ENCODE measurements around the gene SLC24A3.

SLC24A3 gene

GRCh38 chr20:19212469-19212815, at the start of gene SLC24A3:
Gene SLC24A3 (plus strand): TSS chr20:19212642.
- no peaks in the 10 kb centered on the region for H3K36me3 ChIP-seq (ENCODE audit: control insufficient read depth, insufficient read depth, low read length)
- no peaks in the 10 kb centered on the region for H3K27me3 ChIP-seq (ENCODE audit: control insufficient read depth, insufficient read depth, low read length)
- peaks cover 11% of the 10 kb centered on the region for H3K4me1 ChIP-seq (ENCODE audit: control insufficient read depth, insufficient read depth, low read length)
- peak within 1 kb of the TSS; percentile 67 for H3K4me3 ChIP-seq (ENCODE audit: low read length)
- H3K27ac ChIP-seq (ENCODE audit: low read depth, low read length) = peak within 1 kb of the TSS; percentile 68
- no peak within 1 kb of the TSS for H3K9ac ChIP-seq (ENCODE audit: low read length)

GRCh38 chr20:19170148-19170547, 42.3 kb upstream of the SLC24A3 start:
- Histone ChIP-seq H3K4me3 (ENCODE audit: low read length) (no peak overlapping the region), H3K36me3 (ENCODE audit: control insufficient read depth, insufficient read depth, low read length) (no peaks in the 10 kb centered on the region), H3K27ac (ENCODE audit: low read depth, low read length) (no peak overlapping the region), H3K27me3 (ENCODE audit: control insufficient read depth, insufficient read depth, low read length) (no peaks in the 10 kb centered on the region), H3K9ac (ENCODE audit: low read length) (no peak overlapping the region), H3K4me1 (ENCODE audit: control insufficient read depth, insufficient read depth, low read length) (no peaks in the 10 kb centered on the region)

GRCh38 chr20:19172637-19173036, 39.8 kb upstream of the SLC24A3 start:
- H3K36me3 ChIP-seq (ENCODE audit: control insufficient read depth, insufficient read depth, low read length) = no peaks in the 10 kb centered on the region
- no peak overlapping the region for H3K9ac ChIP-seq (ENCODE audit: low read length)

GRCh38 chr20:19176470-19177052, 35.9 kb upstream of the SLC24A3 start:
- no peak overlapping the region for H3K4me3 ChIP-seq (ENCODE audit: low read length)
- H3K4me1 ChIP-seq (ENCODE audit: control insufficient read depth, insufficient read depth, low read length) = no peaks in the 10 kb centered on the region
- no peak overlapping the region for H3K27ac ChIP-seq (ENCODE audit: low read depth, low read length)
- no peak overlapping the region for H3K9ac ChIP-seq (ENCODE audit: low read length)
- no peaks in the 10 kb centered on the region for H3K36me3 ChIP-seq (ENCODE audit: control insufficient read depth, insufficient read depth, low read length)
- H3K27me3 ChIP-seq (ENCODE audit: control insufficient read depth, insufficient read depth, low read length) = no peaks in the 10 kb centered on the region

More at GRCh38 chr20:19172637-19173036, 39.8 kb upstream of the SLC24A3 start:
- no peak overlapping the region for H3K27ac ChIP-seq (ENCODE audit: low read depth, low read length)
- no peaks in the 10 kb centered on the region for H3K27me3 ChIP-seq (ENCODE audit: control insufficient read depth, insufficient read depth, low read length)
- no peak overlapping the region for H3K4me3 ChIP-seq (ENCODE audit: low read length)
- H3K4me1 ChIP-seq (ENCODE audit: control insufficient read depth, insufficient read depth, low read length) = no peaks in the 10 kb centered on the region

GRCh38 chr20:19181552-19181951, 30.9 kb upstream of the SLC24A3 start:
- Histone ChIP-seq H3K4me3 (ENCODE audit: low read length) (no peak overlapping the region), H3K36me3 (ENCODE audit: control insufficient read depth, insufficient read depth, low read length) (no peaks in the 10 kb centered on the region), H3K27me3 (ENCODE audit: control insufficient read depth, insufficient read depth, low read length) (no peaks in the 10 kb centered on the region), H3K4me1 (ENCODE audit: control insufficient read depth, insufficient read depth, low read length) (no peaks in the 10 kb centered on the region), H3K27ac (ENCODE audit: low read depth, low read length) (no peak overlapping the region), H3K9ac (ENCODE audit: low read length) (no peak overlapping the region)

- no peaks in the 10 kb centered on the region for H3K4me1 ChIP-seq (ENCODE audit: control insufficient read depth, insufficient read depth, low read length)
- no peak overlapping the region for H3K4me3 ChIP-seq (ENCODE audit: low read length)
- H3K27me3 ChIP-seq (ENCODE audit: control insufficient read depth, insufficient read depth, low read length) = no peaks in the 10 kb centered on the region
- no peak overlapping the region for H3K9ac ChIP-seq (ENCODE audit: low read length)
- H3K27ac ChIP-seq (ENCODE audit: low read depth, low read length) = no peak overlapping the region
- no peaks in the 10 kb centered on the region for H3K36me3 ChIP-seq (ENCODE audit: control insufficient read depth, insufficient read depth, low read length)
Observed at GRCh38 chr20:19185083-19185482, 27.4 kb upstream of the SLC24A3 start.

GRCh38 chr20:19193349-19193748, 19.1 kb upstream of the SLC24A3 start:
- H3K36me3 ChIP-seq (ENCODE audit: control insufficient read depth, insufficient read depth, low read length) = no peaks in the 10 kb centered on the region

GRCh38 chr20:19205981-19206396, 6.5 kb upstream of the SLC24A3 start:
- Histone ChIP-seq H3K4me3 (ENCODE audit: low read length) (no peak overlapping the region), H3K9ac (ENCODE audit: low read length) (no peak overlapping the region), H3K4me1 (ENCODE audit: control insufficient read depth, insufficient read depth, low read length) (peaks cover 5% of the 10 kb centered on the region), H3K36me3 (ENCODE audit: control insufficient read depth, insufficient read depth, low read length) (no peaks in the 10 kb centered on the region), H3K27me3 (ENCODE audit: control insufficient read depth, insufficient read depth, low read length) (no peaks in the 10 kb centered on the region), H3K27ac (ENCODE audit: low read depth, low read length) (no peak overlapping the region)

More at GRCh38 chr20:19193349-19193748, 19.1 kb upstream of the SLC24A3 start:
- H3K27ac ChIP-seq (ENCODE audit: low read depth, low read length) = no peak overlapping the region
- no peak overlapping the region for H3K4me3 ChIP-seq (ENCODE audit: low read length)
- H3K9ac ChIP-seq (ENCODE audit: low read length) = no peak overlapping the region
- H3K4me1 ChIP-seq (ENCODE audit: control insufficient read depth, insufficient read depth, low read length) = no peaks in the 10 kb centered on the region
- H3K27me3 ChIP-seq (ENCODE audit: control insufficient read depth, insufficient read depth, low read length) = no peaks in the 10 kb centered on the region

- no peak overlapping the region for H3K4me3 ChIP-seq (ENCODE audit: low read length)
- H3K36me3 ChIP-seq (ENCODE audit: control insufficient read depth, insufficient read depth, low read length) = no peaks in the 10 kb centered on the region
- H3K27me3 ChIP-seq (ENCODE audit: control insufficient read depth, insufficient read depth, low read length) = no peaks in the 10 kb centered on the region
- peaks cover 11% of the 10 kb centered on the region for H3K4me1 ChIP-seq (ENCODE audit: control insufficient read depth, insufficient read depth, low read length)
- H3K9ac ChIP-seq (ENCODE audit: low read length) = no peak overlapping the region
- no peak overlapping the region for H3K27ac ChIP-seq (ENCODE audit: low read depth, low read length)
Observed at GRCh38 chr20:19207541-19207940, 4.9 kb upstream of the SLC24A3 start.

GRCh38 chr20:19210391-19211155, 1.9 kb upstream of the SLC24A3 start:
- H3K4me3 ChIP-seq (ENCODE audit: low read length) = peak overlapping the region; percentile 61
- peaks cover 11% of the 10 kb centered on the region for H3K4me1 ChIP-seq (ENCODE audit: control insufficient read depth, insufficient read depth, low read length)
- H3K27me3 ChIP-seq (ENCODE audit: control insufficient read depth, insufficient read depth, low read length) = no peaks in the 10 kb centered on the region
- no peaks in the 10 kb centered on the region for H3K36me3 ChIP-seq (ENCODE audit: control insufficient read depth, insufficient read depth, low read length)
- H3K9ac ChIP-seq (ENCODE audit: low read length) = no peak overlapping the region
- peak overlapping the region; percentile 68 for H3K27ac ChIP-seq (ENCODE audit: low read depth, low read length)

- H3K36me3 ChIP-seq (ENCODE audit: control insufficient read depth, insufficient read depth, low read length) = no peaks in the 10 kb centered on the region
- peak overlapping the region; percentile 68 for H3K27ac ChIP-seq (ENCODE audit: low read depth, low read length)
- no peaks in the 10 kb centered on the region for H3K27me3 ChIP-seq (ENCODE audit: control insufficient read depth, insufficient read depth, low read length)
- H3K4me3 ChIP-seq (ENCODE audit: low read length) = peak overlapping the region; percentile 61
- H3K4me1 ChIP-seq (ENCODE audit: control insufficient read depth, insufficient read depth, low read length) = peaks cover 11% of the 10 kb centered on the region
- no peak overlapping the region for H3K9ac ChIP-seq (ENCODE audit: low read length)
Observed at GRCh38 chr20:19211252-19211651, 1.2 kb upstream of the SLC24A3 start.

GRCh38 chr20:19211661-19212468, 577 bp upstream of the SLC24A3 start:
- H3K27ac ChIP-seq (ENCODE audit: low read depth, low read length) = peak overlapping the region; percentile 68
- no peaks in the 10 kb centered on the region for H3K27me3 ChIP-seq (ENCODE audit: control insufficient read depth, insufficient read depth, low read length)
- H3K4me3 ChIP-seq (ENCODE audit: low read length) = peak overlapping the region; percentile 61
- no peaks in the 10 kb centered on the region for H3K36me3 ChIP-seq (ENCODE audit: control insufficient read depth, insufficient read depth, low read length)
- peaks cover 11% of the 10 kb centered on the region for H3K4me1 ChIP-seq (ENCODE audit: control insufficient read depth, insufficient read depth, low read length)
- no peak overlapping the region for H3K9ac ChIP-seq (ENCODE audit: low read length)

Measured in rectal smooth muscle tissue (tissue), 1 donor.